Lower leg skin (tissue), 3 donors: ENCODE results near the gene GSTP1.

Source experiments
- CTCF ChIP-seq, 3 donors: fragments of 450-650 bp; IDR thresholded peaks; one replicate each; pipeline ENCODE4 v1.5.1; 2016; ENCODE audit warnings: antibody characterized with exemption in 3 of 3, mild to moderate bottlenecking in 3 of 3, moderate library complexity in 2 of 3
- POLR2A ChIP-seq, 2 donors: fragments of 450-650 bp; IDR thresholded peaks; one replicate each; pipeline ENCODE4 v1.6.1; 2016 to 2017; ENCODE audit warnings: antibody characterized with exemption in 2 of 2, mild to moderate bottlenecking in 1 of 2, moderate library complexity in 1 of 2

- no peak for TF ChIP-seq CTCF (IDR thresholded peaks at IDR 0.05)
- no peak for TF ChIP-seq POLR2A (IDR thresholded peaks at IDR 0.05)
Measured at GRCh38 chr11:67612751-67613150, 29.1 kb downstream of the GSTP1 start.
